Liver (tissue), 3 donors: ENCODE data around the gene INPP4B.

ENCODE experiments used
- CTCF ChIP-seq: fragments of 150-350 bp; IDR thresholded peaks from 2 replicates; pipeline ENCODE4 v1.5.1; 2017; ENCODE audit warnings: improper control_type of control experiment, low read depth, low read length; ENCODE audit not compliant: missing input control
- EGR1 ChIP-seq, 2 donors: IDR thresholded peaks; 2 replicates each; pipeline ENCODE4 v1.6.1; 2016 to 2018; ENCODE audit warnings: antibody characterized with exemption in 2 of 2, low read depth in 2 of 2
- HNF4A ChIP-seq, 2 donors: conservative IDR thresholded peaks; 2 replicates each; pipeline ENCODE4 v1.6.1; 2016; ENCODE audit warnings: antibody characterized with exemption in 2 of 2, mild to moderate bottlenecking in 2 of 2
- JUND ChIP-seq, 2 donors: IDR thresholded peaks; 2 replicates each; pipeline ENCODE4 v1.6.1; 2016; ENCODE audit warnings: antibody characterized with exemption in 2 of 2
- MAX ChIP-seq: IDR thresholded peaks from 2 replicates; pipeline ENCODE4 v1.6.1; 2016; ENCODE audit warnings: antibody characterized with exemption
- NR2F2 ChIP-seq: IDR thresholded peaks from 2 replicates; pipeline ENCODE4 v1.6.1; 2016; ENCODE audit warnings: antibody characterized with exemption
- RAD21 ChIP-seq, 2 donors: IDR thresholded peaks; 2 replicates each; pipeline ENCODE4 v1.6.1; 2016; ENCODE audit warnings: antibody characterized with exemption in 2 of 2, mild to moderate bottlenecking in 2 of 2
- REST ChIP-seq: IDR thresholded peaks from 2 replicates; pipeline ENCODE4 v1.6.1; 2016; ENCODE audit warnings: antibody characterized with exemption, mild to moderate bottlenecking
- RXRA ChIP-seq, 2 donors: IDR thresholded peaks; 2 replicates each; pipeline ENCODE4 v1.6.1; 2017 to 2018; ENCODE audit warnings: antibody characterized with exemption in 2 of 2, mild to moderate bottlenecking in 1 of 2
- SP1 ChIP-seq: IDR thresholded peaks from 2 replicates; pipeline ENCODE4 v1.6.1; 2018; ENCODE audit warnings: antibody characterized with exemption, mild to moderate bottlenecking
- YY1 ChIP-seq: IDR thresholded peaks from 2 replicates; pipeline ENCODE4 v1.6.1; 2016; ENCODE audit warnings: antibody characterized with exemption, mild to moderate bottlenecking
- ZBTB33 ChIP-seq: IDR thresholded peaks from 2 replicates; pipeline ENCODE4 v1.6.1; 2016; ENCODE audit warnings: antibody characterized with exemption
- donor health status: healthy.
- donor health status: healthy.

- no peak for TF ChIP-seq ZBTB33
- TF ChIP-seq CTCF = no peak
- TF ChIP-seq MAX = no peak
- no peak for TF ChIP-seq YY1
- no peak for TF ChIP-seq SP1
- TF ChIP-seq NR2F2 = no peak
- TF ChIP-seq REST = no peak
- no peak for TF ChIP-seq JUND (IDR thresholded peaks at IDR 0.05)
- no peak for TF ChIP-seq RXRA (IDR thresholded peaks at IDR 0.05)
- TF ChIP-seq HNF4A (conservative IDR thresholded peaks at IDR 0.05) = no peak
- no peak for TF ChIP-seq RAD21 (IDR thresholded peaks at IDR 0.05)
- no peak for TF ChIP-seq EGR1 (IDR thresholded peaks at IDR 0.05; ENCODE audit: low read depth in 2 of 2)
These were observed 580.2 kb downstream of the INPP4B start for GRCh38 chr4:142265946-142266345.
